IPS DF 6.9 (cell line): Measurements from ENCODE around the gene ATP8A1.

Experiments used
- DNase-seq: peaks from one replicate; pipeline ENCODE4 v3.0.0-alpha.2; 2013; ENCODE audit warnings: low read depth, low spot score
- H3K27ac ChIP-seq: one replicate; pipeline ENCODE4 v1.5.1; 2013; ENCODE audit warnings: low read length, control low read depth
- H3K27me3 ChIP-seq: 2 replicates; pipeline ENCODE4 v1.6.1; 2013; ENCODE audit warnings: mild to moderate bottlenecking, low read length; ENCODE audit not compliant: control insufficient read depth, insufficient read depth
- H3K36me3 ChIP-seq: 2 replicates; pipeline ENCODE4 v1.6.1; 2013; ENCODE audit warnings: low read length; ENCODE audit not compliant: control insufficient read depth, insufficient read depth
- H3K4me1 ChIP-seq: 2 replicates; pipeline ENCODE4 v1.6.1; 2013; ENCODE audit warnings: low read length; ENCODE audit not compliant: control insufficient read depth, insufficient read depth
- H3K4me3 ChIP-seq: 2 replicates; pipeline ENCODE4 v1.5.1; 2013; ENCODE audit warnings: mild to moderate bottlenecking, low read length
- H3K9me3 ChIP-seq: 2 replicates; pipeline ENCODE4 v1.6.1; 2013; ENCODE audit warnings: low read length, inconsistent platforms; ENCODE audit not compliant: control insufficient read depth, insufficient read depth
- WGBS: extraction: QIAGEN DNeasy Blood & Tissue Kit; methylation state at CpG from one replicate; pipeline ENCODE4 v1.1.7; 2013; ENCODE audit warnings: mixed read lengths, missing lambda C conversion rate; ENCODE audit not compliant: insufficient read length, insufficient coverage; 5-methylcytosine and 5-hydroxymethylcytosine counted together

Gene ATP8A1

GRCh38 chr4:42573249-42573648 is 83.7 kb downstream of the ATP8A1 start:
- WGBS, result no CpG with 5 or more reads among the region's 4 CpGs

GRCh38 chr4:42570221-42570620 is 86.7 kb downstream of the ATP8A1 start:
- no peaks in the 10 kb centered on the region for H3K9me3 ChIP-seq
- no peak for DNase-seq
- whole genome bisulfite sequencing, result no CpG with 5 or more reads among the region's 1 CpG
- no peaks in the 10 kb centered on the region; the same call in 1 of the 2 replicates for H3K27me3 ChIP-seq
- H3K4me1 ChIP-seq, result no peaks in the 10 kb centered on the region
- no peaks in the 10 kb centered on the region for H3K36me3 ChIP-seq
- H3K4me3 ChIP-seq, result no peak overlapping the region
- no peak overlapping the region for H3K27ac ChIP-seq

More at GRCh38 chr4:42573249-42573648, 83.7 kb downstream of the ATP8A1 start:
- no peaks in the 10 kb centered on the region for H3K27me3 ChIP-seq
- H3K9me3 ChIP-seq, result no peaks in the 10 kb centered on the region
- no peak for DNase-seq
- H3K4me3 ChIP-seq, result no peak overlapping the region
- no peaks in the 10 kb centered on the region for H3K36me3 ChIP-seq
- H3K4me1 ChIP-seq, result no peaks in the 10 kb centered on the region
- no peak overlapping the region for H3K27ac ChIP-seq

- WGBS, result no CpG with 5 or more reads among the region's 4 CpGs
- peak; percentile 55 for DNase-seq
- H3K4me3 ChIP-seq, result no peak overlapping the region
- no peaks in the 10 kb centered on the region for H3K36me3 ChIP-seq
- H3K27ac ChIP-seq, result no peak overlapping the region
- no peaks in the 10 kb centered on the region for H3K4me1 ChIP-seq
- H3K27me3 ChIP-seq, result no peaks in the 10 kb centered on the region; the same call in 1 of the 2 replicates
- no peaks in the 10 kb centered on the region for H3K9me3 ChIP-seq
These were observed 88.2 kb downstream of the ATP8A1 start for GRCh38 chr4:42568610-42569207.

GRCh38 chr4:42566835-42567234 is 90.1 kb downstream of the ATP8A1 start:
- no peak for DNase-seq
- Histone ChIP-seq H3K4me3 (no peak overlapping the region), H3K27me3 (no peaks in the 10 kb centered on the region; the same call in 1 of the 2 replicates), H3K9me3 (no peaks in the 10 kb centered on the region), H3K4me1 (no peaks in the 10 kb centered on the region), H3K27ac (no peak overlapping the region), H3K36me3 (no peaks in the 10 kb centered on the region)
- no CpG with 5 or more reads among the region's 1 CpG for WGBS

- H3K4me3 ChIP-seq, result no peak overlapping the region
- no CpG with 5 or more reads among the region's 5 CpGs for WGBS
- no peaks in the 10 kb centered on the region for H3K9me3 ChIP-seq
- no peaks in the 10 kb centered on the region for H3K36me3 ChIP-seq
- DNase-seq, result no peak
- no peak overlapping the region for H3K27ac ChIP-seq
- no peaks in the 10 kb centered on the region for H3K4me1 ChIP-seq
- H3K27me3 ChIP-seq, result no peaks in the 10 kb centered on the region; the same call in 1 of the 2 replicates
These were observed 94.9 kb downstream of the ATP8A1 start for GRCh38 chr4:42562016-42562415.

- WGBS, result no CpG with 5 or more reads among the region's 11 CpGs
- Histone ChIP-seq H3K27me3 (no peaks in the 10 kb centered on the region), H3K4me1 (no peaks in the 10 kb centered on the region), H3K36me3 (no peaks in the 10 kb centered on the region), H3K4me3 (no peak overlapping the region), H3K9me3 (no peaks in the 10 kb centered on the region), H3K27ac (no peak overlapping the region)
- no peak for DNase-seq
These were observed 95.9 kb downstream of the ATP8A1 start for GRCh38 chr4:42561031-42561430.

GRCh38 chr4:42560467-42560861 is 96.4 kb downstream of the ATP8A1 start:
- no CpG with 5 or more reads among the region's 3 CpGs for WGBS
- H3K9me3 ChIP-seq, result no peaks in the 10 kb centered on the region
- H3K27ac ChIP-seq, result no peak overlapping the region
- no peaks in the 10 kb centered on the region for H3K36me3 ChIP-seq
- no peak overlapping the region for H3K4me3 ChIP-seq
- H3K4me1 ChIP-seq, result no peaks in the 10 kb centered on the region
- no peaks in the 10 kb centered on the region for H3K27me3 ChIP-seq
- no peak for DNase-seq

GRCh38 chr4:42558156-42558555 is 98.7 kb downstream of the ATP8A1 start:
- Histone ChIP-seq H3K27ac (no peak overlapping the region), H3K4me3 (no peak overlapping the region), H3K4me1 (no peaks in the 10 kb centered on the region), H3K36me3 (no peaks in the 10 kb centered on the region), H3K27me3 (no peaks in the 10 kb centered on the region), H3K9me3 (no peaks in the 10 kb centered on the region)
- no peak for DNase-seq
- no CpG with 5 or more reads among the region's 1 CpG for WGBS

- Histone ChIP-seq H3K4me3 (no peak overlapping the region), H3K36me3 (no peaks in the 10 kb centered on the region), H3K27me3 (no peaks in the 10 kb centered on the region), H3K9me3 (no peaks in the 10 kb centered on the region), H3K4me1 (no peaks in the 10 kb centered on the region), H3K27ac (no peak overlapping the region)
- DNase-seq, result no peak
These were observed 101.1 kb downstream of the ATP8A1 start for GRCh38 chr4:42555828-42556227.

GRCh38 chr4:42554072-42554471 is 102.8 kb downstream of the ATP8A1 start:
- Histone ChIP-seq H3K27ac (no peak overlapping the region), H3K27me3 (no peaks in the 10 kb centered on the region), H3K9me3 (no peaks in the 10 kb centered on the region), H3K4me3 (no peak overlapping the region), H3K36me3 (no peaks in the 10 kb centered on the region), H3K4me1 (no peaks in the 10 kb centered on the region)
- no CpG with 5 or more reads among the region's 3 CpGs for WGBS
- no peak for DNase-seq

- Histone ChIP-seq H3K4me1 (no peaks in the 10 kb centered on the region), H3K9me3 (no peaks in the 10 kb centered on the region), H3K27me3 (no peaks in the 10 kb centered on the region), H3K36me3 (no peaks in the 10 kb centered on the region), H3K4me3 (no peak overlapping the region), H3K27ac (no peak overlapping the region)
- no CpG with 5 or more reads among the region's 1 CpG for WGBS
- no peak for DNase-seq
These were observed 107.0 kb downstream of the ATP8A1 start for GRCh38 chr4:42549896-42550295.
